Heart left ventricle (tissue), 13 donors: Measurements from ENCODE around the gene TRPM2.

Source experiments
- POLR2A ChIP-seq, 2 donors: fragments of 450-650 bp; IDR thresholded peaks; one replicate each; pipeline ENCODE4 v1.6.1; 2017; ENCODE audit warnings: antibody characterized with exemption in 2 of 2, mild to moderate bottlenecking in 2 of 2, moderate library complexity in 2 of 2
- TF ChIP-seq, protein P1 (sequence below), 12 donors: fragments of 200-600 bp; sonication (generic) in 4 of 12; IDR thresholded peaks; one replicate each; pipeline versions ENCODE4 v1.5.0 to v1.8.0; 2018 to 2022; ENCODE audit warnings: antibody characterized with exemption in 12 of 12, mild to moderate bottlenecking in 5 of 12
- donor health status: ischemic (EF 13 %, LVEDD 7.1; RV severe dilation, severe dysfunction).
- donor health status: DM: no; HTN: yes; CAD: no.
- donor health status: DM: no; HTN: no; CAD: no.
- donor health status: ischemic (EF 25% LVEDD 6.9; RV normal size, moderate dysfunction).
- donor health status: ischemic (EF 25% LVEDD 5.7; RV mildly dilated, moderate dysfunction).
- donor health status: ischemic (EF 35%, LVEDD 5.7; RV mildly dilated, moderate dysfunction).
- donor health status: nonischemic (EF 11% LVEDD 7.7; RV severe dilation, severe dysfunction).
- donor health status: DM: yes; HTN: yes; CAD: no.
- donor health status: PGD.
- donor health status: ischemic (EF 29% LVEDD 5.4; RV normal size, mild dysfunction).
- donor health status: nonischemic (EF 23%, LVEDD 6.1; RV moderate dilation, normal function).

DNA sequence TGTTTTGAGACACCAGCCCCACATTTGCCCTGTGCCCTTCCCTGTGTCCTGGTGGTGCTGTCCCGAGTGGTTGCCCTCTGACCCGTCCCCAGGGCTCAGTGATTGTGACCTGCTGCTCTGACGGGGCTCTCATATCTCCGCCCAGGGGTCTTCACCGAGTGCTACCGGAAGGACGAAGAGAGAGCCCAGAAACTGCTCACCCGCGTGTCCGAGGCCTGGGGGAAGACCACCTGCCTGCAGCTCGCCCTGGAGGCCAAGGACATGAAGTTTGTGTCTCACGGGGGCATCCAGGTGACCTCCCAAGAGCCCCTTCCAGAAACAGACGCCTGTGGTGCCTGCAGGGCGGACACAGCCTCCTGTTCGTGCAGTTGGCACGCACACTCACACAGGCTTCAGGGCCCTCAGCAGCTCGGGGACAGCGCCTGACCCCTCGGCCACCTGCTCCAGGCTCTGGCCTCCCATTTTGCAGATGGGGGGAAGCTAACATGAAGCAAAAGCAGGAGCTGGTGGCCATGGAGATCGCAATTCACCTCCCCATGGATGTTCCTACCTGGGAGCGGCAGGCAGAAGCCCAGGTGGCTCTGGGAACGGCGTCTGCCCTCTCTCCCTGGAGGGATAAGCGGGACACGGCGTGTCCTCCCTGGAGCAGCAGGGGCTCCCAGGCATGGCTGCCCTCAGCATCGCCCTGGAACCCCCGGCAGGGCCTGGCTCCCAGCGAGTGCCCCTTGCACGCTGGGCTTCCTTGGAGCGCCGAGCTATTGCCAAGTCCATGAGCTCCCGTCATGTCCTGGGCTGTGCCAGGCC is 45.9 kb downstream of the TRPM2 start:
- TF ChIP-seq, protein P1, sequence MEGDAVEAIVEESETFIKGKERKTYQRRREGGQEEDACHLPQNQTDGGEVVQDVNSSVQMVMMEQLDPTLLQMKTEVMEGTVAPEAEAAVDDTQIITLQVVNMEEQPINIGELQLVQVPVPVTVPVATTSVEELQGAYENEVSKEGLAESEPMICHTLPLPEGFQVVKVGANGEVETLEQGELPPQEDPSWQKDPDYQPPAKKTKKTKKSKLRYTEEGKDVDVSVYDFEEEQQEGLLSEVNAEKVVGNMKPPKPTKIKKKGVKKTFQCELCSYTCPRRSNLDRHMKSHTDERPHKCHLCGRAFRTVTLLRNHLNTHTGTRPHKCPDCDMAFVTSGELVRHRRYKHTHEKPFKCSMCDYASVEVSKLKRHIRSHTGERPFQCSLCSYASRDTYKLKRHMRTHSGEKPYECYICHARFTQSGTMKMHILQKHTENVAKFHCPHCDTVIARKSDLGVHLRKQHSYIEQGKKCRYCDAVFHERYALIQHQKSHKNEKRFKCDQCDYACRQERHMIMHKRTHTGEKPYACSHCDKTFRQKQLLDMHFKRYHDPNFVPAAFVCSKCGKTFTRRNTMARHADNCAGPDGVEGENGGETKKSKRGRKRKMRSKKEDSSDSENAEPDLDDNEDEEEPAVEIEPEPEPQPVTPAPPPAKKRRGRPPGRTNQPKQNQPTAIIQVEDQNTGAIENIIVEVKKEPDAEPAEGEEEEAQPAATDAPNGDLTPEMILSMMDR (IDR thresholded peaks at IDR 0.05), result no peak
- no peak for TF ChIP-seq POLR2A (IDR thresholded peaks at IDR 0.05)
